Ectodermal cell (in vitro differentiated cells): ENCODE results near the gene PBX1.

Source experiments
- H3K27ac ChIP-seq: 2 replicates; pipeline ENCODE4 v1.7.0; 2013; ENCODE audit warnings: mild to moderate bottlenecking, low read depth, low read length; ENCODE audit not compliant: insufficient read depth, poor library complexity, severe bottlenecking
- H3K27me3 ChIP-seq: 2 replicates; pipeline ENCODE4 v1.7.0; 2013; ENCODE audit warnings: mild to moderate bottlenecking, low read length; ENCODE audit not compliant: insufficient read depth, control insufficient read depth, poor library complexity, severe bottlenecking
- H3K36me3 ChIP-seq: one replicate; pipeline ENCODE4 v1.7.0; 2013; ENCODE audit warnings: low read length; ENCODE audit not compliant: control insufficient read depth, insufficient read depth
- H3K4me1 ChIP-seq: one replicate; pipeline ENCODE4 v1.7.0; 2013; ENCODE audit warnings: low read length; ENCODE audit not compliant: control insufficient read depth, insufficient read depth
- H3K4me3 ChIP-seq: 2 replicates; pipeline ENCODE4 v1.7.0; 2013; ENCODE audit warnings: low read depth, low read length, control low read depth; ENCODE audit not compliant: insufficient read depth
- H3K9me3 ChIP-seq: 2 replicates; pipeline ENCODE4 v1.7.0; 2013; ENCODE audit warnings: mild to moderate bottlenecking, low read length, moderate library complexity; ENCODE audit not compliant: control insufficient read depth
- WGBS, 2 experiments: methylation state at CpG; one replicate each; pipeline ENCODE4 v1.1.7; 2013; ENCODE audit warnings: missing lambda C conversion rate in 2 of 2; 5-methylcytosine and 5-hydroxymethylcytosine counted together

PBX1 gene

GRCh38 chr1:164901031-164901430 is 342.0 kb downstream of the PBX1 start:
- Histone ChIP-seq H3K9me3 (no peaks in the 10 kb centered on the region), H3K36me3 (no peaks in the 10 kb centered on the region)
- WGBS, 2 experiments = 94 to 95% methylated on average over 4 of the region's 5 CpGs

More at GRCh38 chr1:164901031-164901430, 342.0 kb downstream of the PBX1 start:
- Histone ChIP-seq H3K27me3 (no peaks in the 10 kb centered on the region), H3K4me3 (no peak overlapping the region), H3K4me1 (peaks cover 3% of the 10 kb centered on the region), H3K27ac (no peak overlapping the region)
